HG02759 (cell line): ENCODE results near the gene CCND2.

Experiments
- ATAC-seq: cut with Tn5 transposase; IDR thresholded peaks from one replicate; pipeline ENCODE4 v1.9.1; 2021; ENCODE audit warnings: mild to moderate bottlenecking, moderate library complexity; ENCODE audit not compliant: unreplicated experiment

Gene CCND2

GRCh38 chr12:4275870-4276301 lies 2.3 kb downstream of the CCND2 start:
- no peak for ATAC-seq

- ATAC-seq, result peak; percentile 30
Observed at GRCh38 chr12:4276524-4277204, 3.1 kb downstream of the CCND2 start.

GRCh38 chr12:4277205-4277543 lies 3.6 kb downstream of the CCND2 start:
- ATAC-seq, result no peak

GRCh38 chr12:4277857-4278256 lies 4.3 kb downstream of the CCND2 start:
- ATAC-seq, result no peak

GRCh38 chr12:4278329-4279197 lies 5.0 kb downstream of the CCND2 start:
- ATAC-seq, result no peak

- no peak for ATAC-seq
Observed at GRCh38 chr12:4279198-4279690, 5.7 kb downstream of the CCND2 start.

- no peak for ATAC-seq
Observed at GRCh38 chr12:4280351-4281163, 7.0 kb downstream of the CCND2 start.

- ATAC-seq, result no peak
Observed at GRCh38 chr12:4281173-4281654, 7.7 kb downstream of the CCND2 start.

- no peak for ATAC-seq
Observed at GRCh38 chr12:4282103-4282891, 8.7 kb downstream of the CCND2 start.

- no peak for ATAC-seq
Observed at GRCh38 chr12:4282892-4283511, 9.4 kb downstream of the CCND2 start.

- no peak for ATAC-seq
Observed at GRCh38 chr12:4283512-4284255, 10.1 kb downstream of the CCND2 start.

- ATAC-seq, result no peak
Observed at GRCh38 chr12:4284306-4284705, 10.7 kb downstream of the CCND2 start.

GRCh38 chr12:4285070-4285469 lies 11.5 kb downstream of the CCND2 start:
- no peak for ATAC-seq

- ATAC-seq, result no peak
Observed at GRCh38 chr12:4286228-4286627, 12.7 kb downstream of the CCND2 start.

GRCh38 chr12:4286771-4287317 lies 13.3 kb downstream of the CCND2 start:
- ATAC-seq, result no peak

- no peak for ATAC-seq
Observed at GRCh38 chr12:4287325-4288211, 14.0 kb downstream of the CCND2 start.

- ATAC-seq, result no peak
Observed at GRCh38 chr12:4288296-4289131, 15.0 kb downstream of the CCND2 start.
